Measurements from ENCODE around the gene YEATS2.
"Not testable (repeated sequence)": the region's sequence is repeated elsewhere in the genome, so short reads cannot be mapped to it uniquely, and the experiment has no call there.

Gene YEATS2

GRCh38 chr3:183718012-183718411 is 20.4 kb downstream of the YEATS2 start:
- DNase-seq: no peak

- DNase-seq: no peak
These were observed 27.8 kb downstream of the YEATS2 start for GRCh38 chr3:183725387-183725786.

- no peak for DNase-seq
These were observed 30.6 kb downstream of the YEATS2 start for GRCh38 chr3:183728204-183728603.

- DNase-seq: no peak
These were observed 32.8 kb downstream of the YEATS2 start for GRCh38 chr3:183730361-183730760.

GRCh38 chr3:183731611-183732010 is 34.0 kb downstream of the YEATS2 start:
- no peak for DNase-seq

GRCh38 chr3:183733553-183733952 is 36.0 kb downstream of the YEATS2 start:
- no peak for DNase-seq

GRCh38 chr3:183734750-183735494 is 37.3 kb downstream of the YEATS2 start:
- DNase-seq: no peak

GRCh38 chr3:183737116-183737515 is 39.5 kb downstream of the YEATS2 start:
- DNase-seq: no peak

- not testable (repeated sequence) for DNase-seq
These were observed 42.6 kb downstream of the YEATS2 start for GRCh38 chr3:183740154-183740553.

- no peak for DNase-seq
These were observed 45.6 kb downstream of the YEATS2 start for GRCh38 chr3:183743231-183743630.

- DNase-seq: no peak
These were observed 47.9 kb downstream of the YEATS2 start for GRCh38 chr3:183745300-183746098.

GRCh38 chr3:183754052-183754451 is 56.5 kb downstream of the YEATS2 start:
- no peak for DNase-seq

GRCh38 chr3:183762304-183762703 is 64.7 kb downstream of the YEATS2 start:
- DNase-seq: no peak

- peak in 1 of 6 experiments; percentile 16 for DNase-seq
These were observed 67.5 kb downstream of the YEATS2 start for GRCh38 chr3:183764847-183765731.

GRCh38 chr3:183766107-183766506 is 68.5 kb downstream of the YEATS2 start:
- no peak for DNase-seq

- peak; percentile 29 to 71 (median 53) for DNase-seq
These were observed 69.4 kb downstream of the YEATS2 start for GRCh38 chr3:183766745-183767606.

- no peak for DNase-seq
These were observed 70.5 kb downstream of the YEATS2 start for GRCh38 chr3:183768114-183768513.

- DNase-seq: no peak
These were observed 71.9 kb downstream of the YEATS2 start for GRCh38 chr3:183769453-183769852.

GRCh38 chr3:183774631-183775030 is 77.0 kb downstream of the YEATS2 start:
- DNase-seq: no peak

GRCh38 chr3:183775781-183776180 is 78.2 kb downstream of the YEATS2 start:
- DNase-seq: no peak

- not testable (repeated sequence) for DNase-seq
These were observed 78.9 kb downstream of the YEATS2 start for GRCh38 chr3:183776451-183776850.

- DNase-seq: no peak
These were observed 79.5 kb downstream of the YEATS2 start for GRCh38 chr3:183777016-183777618.
